ENCODE results near the gene ASCC3.

Gene ASCC3

GRCh38 chr6:100464162-100464851 lies 416.8 kb downstream of the ASCC3 start:
- DNase-seq (ENCODE audit: low read depth in 2 of 2) = no peak

- no peak for DNase-seq (ENCODE audit: low read depth in 2 of 2)
Measured at GRCh38 chr6:100463630-100464161, 417.4 kb downstream of the ASCC3 start.

DNA sequence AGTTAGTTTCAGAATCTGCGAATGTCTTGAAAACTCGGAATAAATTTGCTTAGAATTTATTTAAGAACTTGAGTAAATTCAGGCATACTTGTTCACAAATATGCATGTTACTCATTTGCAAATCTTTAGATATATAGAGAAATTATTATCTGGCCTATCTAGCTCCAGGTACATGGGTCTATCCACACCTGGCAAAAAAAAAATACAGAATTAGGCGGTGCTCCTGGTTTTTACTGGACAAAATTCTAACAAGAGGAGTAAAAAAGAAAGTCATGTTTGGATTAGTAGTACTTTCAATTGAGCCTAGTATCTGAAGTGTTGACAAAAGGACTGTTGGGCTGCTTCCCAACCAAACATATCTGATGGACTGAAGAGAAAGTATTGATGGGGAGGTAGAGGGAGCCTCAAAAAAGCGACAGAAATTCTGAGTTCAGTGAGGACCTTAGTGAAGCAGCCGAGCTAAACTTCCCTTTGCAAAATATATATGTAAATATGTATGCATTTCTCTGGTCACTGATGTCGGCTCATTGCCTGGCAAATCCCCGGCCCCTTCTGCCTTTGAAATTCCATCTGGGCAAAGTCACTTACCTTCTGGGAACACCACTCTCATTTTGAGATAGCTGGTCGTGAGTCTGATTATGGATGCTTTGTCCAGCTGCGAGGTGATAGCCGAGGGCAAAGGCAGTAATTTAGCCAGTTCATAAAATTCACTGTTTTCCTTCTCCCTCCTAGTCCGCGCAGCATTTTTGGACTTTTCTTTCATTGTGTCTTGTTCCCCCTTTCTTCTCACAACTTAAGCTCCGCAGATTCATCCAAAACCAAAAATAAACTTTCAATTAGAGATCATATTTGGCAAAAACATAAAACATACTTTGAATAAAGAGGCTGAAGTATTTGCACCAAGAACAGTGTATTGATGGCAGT lies 418.2 kb downstream of the ASCC3 start:
- DNase-seq (ENCODE audit: low read depth in 2 of 2) = no peak

DNA sequence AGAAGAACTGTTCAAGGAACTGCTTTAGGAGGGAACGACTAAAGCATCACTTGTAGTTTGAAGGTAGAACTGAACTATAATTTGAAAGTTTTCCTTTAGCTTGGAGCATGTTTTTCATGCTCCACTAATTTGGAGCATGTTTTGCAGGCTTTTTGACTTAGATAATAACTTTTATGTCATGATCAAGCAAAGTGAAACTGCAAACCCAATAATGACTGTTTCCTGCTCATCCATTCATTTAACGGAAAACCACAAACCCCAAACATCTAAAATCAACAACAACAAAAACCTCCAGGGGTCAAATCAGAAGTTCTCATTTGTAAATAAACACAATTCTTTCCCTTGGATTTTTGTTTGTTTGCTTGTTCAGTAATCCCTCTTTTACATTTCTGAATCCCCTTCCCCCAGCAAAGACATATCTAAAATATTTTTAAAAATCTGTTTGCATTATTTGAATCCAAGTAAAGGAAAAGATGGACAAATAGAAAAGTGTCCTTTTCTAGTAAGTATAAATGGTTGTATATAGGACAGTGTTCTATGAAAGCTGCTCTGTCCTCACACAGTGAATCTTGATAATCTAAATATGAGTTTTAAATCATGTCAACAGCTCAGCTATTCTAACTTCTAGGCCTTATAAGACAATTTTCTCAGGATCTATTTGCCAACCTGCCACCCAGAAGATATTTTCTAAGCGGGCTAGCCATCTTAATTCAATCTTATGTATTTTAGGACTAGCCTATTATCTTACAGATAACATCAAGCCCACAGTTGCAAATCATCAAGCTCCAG lies 419.0 kb downstream of the ASCC3 start:
- no peak for DNase-seq (ENCODE audit: low read depth in 2 of 2)

DNA sequence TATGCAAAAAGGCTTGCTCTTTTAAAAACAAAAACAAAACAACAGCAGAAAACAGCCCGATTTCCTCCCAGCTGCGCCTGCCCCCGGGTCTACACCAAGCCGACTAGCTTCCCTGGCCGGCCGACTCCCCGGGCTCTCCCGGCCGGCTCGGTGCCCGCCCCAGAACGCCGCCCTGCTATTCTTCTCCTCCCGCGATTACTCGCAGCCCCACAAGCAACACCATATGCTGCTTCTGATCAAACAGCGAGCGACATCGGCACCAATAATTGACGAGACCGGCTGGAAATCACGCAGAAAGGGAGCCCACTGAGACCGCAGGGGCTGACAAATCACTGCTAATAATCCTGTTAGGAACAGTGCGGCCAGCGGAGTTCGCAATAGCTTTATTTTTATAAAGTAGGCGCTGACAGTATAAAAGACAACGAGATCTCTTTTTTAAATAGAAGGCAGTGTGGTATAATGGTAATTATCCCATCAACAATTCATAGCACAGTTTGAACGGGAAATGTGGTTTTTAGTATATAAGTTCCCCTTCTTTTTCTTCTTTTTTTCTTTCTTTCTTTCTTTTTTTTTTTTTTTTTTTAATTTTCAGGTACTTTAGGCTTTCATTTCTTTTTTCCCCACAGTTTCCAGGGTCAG lies 419.7 kb downstream of the ASCC3 start:
- DNase-seq (ENCODE audit: low read depth in 2 of 2) = no peak

DNA sequence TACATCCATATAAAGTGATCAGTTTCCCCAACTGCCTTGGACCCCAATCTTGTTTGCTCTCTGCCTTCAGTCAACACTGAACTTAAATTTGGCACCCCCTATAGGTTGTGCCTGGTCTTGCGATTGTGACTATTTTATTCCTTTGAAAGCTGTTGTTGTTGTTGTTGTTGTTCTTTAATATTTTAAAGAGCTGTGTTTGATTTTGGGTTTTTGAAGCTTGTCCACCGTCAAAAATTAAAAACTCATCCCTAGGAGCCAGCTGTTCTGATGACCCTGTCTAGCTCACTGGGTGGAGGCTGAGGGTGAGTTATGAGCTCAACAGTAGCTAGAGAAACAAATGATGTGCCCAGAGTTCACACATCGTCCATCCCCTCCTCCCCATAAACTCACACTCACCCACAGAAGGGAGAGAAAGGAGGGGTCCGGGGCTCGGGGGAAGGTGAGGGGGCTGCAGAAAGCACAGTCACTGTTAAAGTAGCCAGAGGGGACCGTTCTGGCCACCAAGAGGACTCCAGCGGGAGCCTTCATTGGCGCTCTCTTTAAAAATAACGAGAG lies 420.4 kb downstream of the ASCC3 start:
- DNase-seq (ENCODE audit: low read depth in 2 of 2) = no peak

GRCh38 chr6:100459592-100460184 lies 421.4 kb downstream of the ASCC3 start:
- no peak for DNase-seq (ENCODE audit: low read depth in 2 of 2)

- DNase-seq (ENCODE audit: low read depth in 2 of 2) = no peak
Measured at GRCh38 chr6:100458841-100459591, 422.1 kb downstream of the ASCC3 start.

All from stimulated activated CD4-positive, alpha-beta T cell treated with anti-CD3 and anti-CD28 coated beads, Interleukin-4, amount 100 ng/mL, for 48 hours (primary cell).